Measurements from ENCODE around the gene DIAPH2.

GRCh38 chrX:96841325-96841724 lies 156.7 kb downstream of the DIAPH2 start:
- TF ChIP-seq CTCF (IDR thresholded peaks at IDR 0.05) (no peak), POLR2AphosphoS5 (IDR thresholded peaks at IDR 0.05) (no peak), POLR2A (IDR thresholded peaks at IDR 0.05) (no peak)

Data from breast epithelium (tissue), 3 donors.